HepG2 (cell line): ENCODE data around the gene ATP8B2. TPM values are rescaled to one million over a fixed set of nuclear protein-coding genes. Genes with fewer than 3 reads are reported as not detected.
A peak's percentile ranks its signal among the peaks of the same experiment; 100 is the strongest.

ENCODE experiments used
- BHLHE40 ChIP-seq: IDR thresholded peaks from 2 replicates; pipeline ENCODE4 v1.6.1; 2011; ENCODE audit warnings: low read length, improper control_type of control experiment
- DZIP1 ChIP-seq: sonication (generic); formaldehyde crosslinking; IDR thresholded peaks from 2 replicates; pipeline ENCODE4 v1.5.0; 2020; ENCODE audit warnings: mild to moderate bottlenecking, missing genetic modification reagents
- FOXO1 ChIP-seq: sonication (generic); formaldehyde crosslinking; IDR thresholded peaks from 2 replicates; pipeline ENCODE4 v1.4.0; 2020; ENCODE audit warnings: missing genetic modification reagents
- GATAD2A ChIP-seq: IDR thresholded peaks from 2 replicates; pipeline ENCODE4 v1.6.1; 2016
- HNF1B ChIP-seq: sonication (generic); formaldehyde crosslinking; IDR thresholded peaks from 2 replicates; pipeline ENCODE4 v1.5.1; 2020; ENCODE audit warnings: mild to moderate bottlenecking, moderate library complexity, missing genetic modification reagents
- KAT7 ChIP-seq: IDR thresholded peaks from 2 replicates; pipeline ENCODE4 v1.6.1; 2018; ENCODE audit warnings: borderline replicate concordance, missing compliant biosample characterization
- KDM3A ChIP-seq: IDR thresholded peaks from 2 replicates; pipeline ENCODE4 v1.6.1; 2018; ENCODE audit warnings: low read depth, missing compliant biosample characterization
- KLF6 ChIP-seq: IDR thresholded peaks from 2 replicates; pipeline ENCODE4 v1.8.0; 2016; ENCODE audit warnings: missing biosample characterization, missing genetic modification reagents
- NR3C1 ChIP-seq: sonication (generic); formaldehyde crosslinking; IDR thresholded peaks from 2 replicates; pipeline ENCODE4 v1.4.0; 2020; ENCODE audit warnings: missing genetic modification reagents
- RFX1 ChIP-seq: fragments of 450-650 bp; IDR thresholded peaks from 2 replicates; pipeline ENCODE4 v1.6.1; 2017
- SMC3 ChIP-seq: IDR thresholded peaks from 2 replicates; pipeline ENCODE4 v1.6.1; 2011; ENCODE audit warnings: low read length, improper control_type of control experiment
- SPEN ChIP-seq: sonication (generic); formaldehyde crosslinking; IDR thresholded peaks from 2 replicates; pipeline ENCODE4 v1.5.1; 2020; ENCODE audit warnings: low read depth, mild to moderate bottlenecking, missing genetic modification reagents
- TEAD3 ChIP-seq: optimal IDR thresholded peaks from 2 replicates; pipeline ENCODE3; 2016; ENCODE audit warnings: borderline replicate concordance
- TFDP2 ChIP-seq: sonication (generic); formaldehyde crosslinking; IDR thresholded peaks from 2 replicates; pipeline ENCODE4 v1.4.0; 2020; ENCODE audit warnings: missing genetic modification reagents
- TSC22D2 ChIP-seq: sonication (generic); formaldehyde crosslinking; IDR thresholded peaks from 2 replicates; pipeline ENCODE4 v1.5.1; 2020; ENCODE audit warnings: missing genetic modification reagents, mild to moderate bottlenecking, borderline replicate concordance
- XRCC5 ChIP-seq: fragments of 200-400 bp; formaldehyde crosslinking; optimal IDR thresholded peaks from 2 replicates; pipeline ENCODE3; 2017; ENCODE audit warnings: mild to moderate bottlenecking, low read length
- ZNF121 ChIP-seq: sonication (generic); formaldehyde crosslinking; IDR thresholded peaks from 2 replicates; pipeline ENCODE4 v1.5.0; 2020; ENCODE audit warnings: mild to moderate bottlenecking, missing genetic modification reagents
- ZNF253 ChIP-seq: sonication (generic); formaldehyde crosslinking; IDR thresholded peaks from 2 replicates; pipeline ENCODE4 v1.8.0; 2022; ENCODE audit warnings: mild to moderate bottlenecking, missing genetic modification reagents, borderline replicate concordance
- ZNF75D ChIP-seq: sonication (generic); formaldehyde crosslinking; IDR thresholded peaks from 2 replicates; pipeline ENCODE4 v1.8.1; 2023; ENCODE audit warnings: missing genetic modification reagents, mild to moderate bottlenecking, borderline replicate concordance
- polyA plus RNA-seq, 8 experiments: library from polyadenylated mRNA; depleted of rRNA in 3 of 8; stranded (reverse) in 7 of 8; unstranded in 1 of 8; fragments of >200 nt; fragmentation: Illumina TruSeq in 4 of 8; extraction: Trizol in 4 of 8; gene quantifications; 2 replicates each; pipeline versions ENCODE4 v1.2.1 to v1.2.3, GENCODE V29; 2011 to 2016; ENCODE audit warnings: low read depth in 4 of 8, missing spikeins in 1 of 8, mixed read lengths in 1 of 8; ENCODE audit not compliant: insufficient read depth in 1 of 8
- total RNA-seq, 5 experiments: library from RNA; depleted of rRNA; stranded (reverse); fragments of >200 nt; fragmentation: Illumina TruSeq; extraction: Trizol; gene quantifications; 2 replicates each; pipeline ENCODE4 v1.2.3, GENCODE V29; 2016; ENCODE audit warnings: low read depth in 1 of 5
- TF ChIP-seq, protein P1 (sequence below): sonication (generic); formaldehyde crosslinking; conservative IDR thresholded peaks from 2 replicates; pipeline ENCODE4 v1.8.1; 2023; ENCODE audit warnings: missing genetic modification reagents
- TF ChIP-seq, protein P2 (sequence below): sonication (generic); formaldehyde crosslinking; IDR thresholded peaks from 2 replicates; pipeline ENCODE4 v1.9.0; 2022; ENCODE audit warnings: low read depth, missing genetic modification reagents

ATP8B2 gene
- total and polyA plus RNA-seq, 2 of the 13 experiments (the other 11 are each of a cell fraction or from before 2014, with no cell fraction given): 20.4 to 39.3 TPM

- TF ChIP-seq DZIP1 (CRISPR knock-in tag) (no peak), TEAD3 (peak; percentile 41), ZNF75D (CRISPR knock-in tag) (no peak), XRCC5 (peak; percentile 77), RFX1 (no peak), SMC3 (peak; percentile 84), ZNF253 (no peak), TSC22D2 (CRISPR knock-in tag) (0 out of 2 replicates have a peak, but pooled peaks have one; percentile 35), KAT7 (CRISPR knock-in tag) (0 out of 2 replicates have a peak, but pooled peaks have one; percentile 44), ZNF121 (CRISPR knock-in tag) (peak; percentile 75; the same call in 1 of the 2 replicates), NR3C1 (CRISPR knock-in tag) (no peak), BHLHE40 (0 out of 2 replicates have a peak, but pooled peaks have one; percentile 8), SPEN (CRISPR knock-in tag) (no peak), HNF1B (CRISPR knock-in tag) (no peak), GATAD2A (CRISPR knock-in tag) (peak; percentile 57; the same call in 1 of the 2 replicates), FOXO1 (CRISPR knock-in tag) (0 out of 2 replicates have a peak, but pooled peaks have one; percentile 10), KLF6 (CRISPR knock-in tag) (peak; percentile 77; the same call in 1 of the 2 replicates), TFDP2 (CRISPR knock-in tag) (no peak), KDM3A (CRISPR knock-in tag) (no peak)
- TF ChIP-seq, protein P1, sequence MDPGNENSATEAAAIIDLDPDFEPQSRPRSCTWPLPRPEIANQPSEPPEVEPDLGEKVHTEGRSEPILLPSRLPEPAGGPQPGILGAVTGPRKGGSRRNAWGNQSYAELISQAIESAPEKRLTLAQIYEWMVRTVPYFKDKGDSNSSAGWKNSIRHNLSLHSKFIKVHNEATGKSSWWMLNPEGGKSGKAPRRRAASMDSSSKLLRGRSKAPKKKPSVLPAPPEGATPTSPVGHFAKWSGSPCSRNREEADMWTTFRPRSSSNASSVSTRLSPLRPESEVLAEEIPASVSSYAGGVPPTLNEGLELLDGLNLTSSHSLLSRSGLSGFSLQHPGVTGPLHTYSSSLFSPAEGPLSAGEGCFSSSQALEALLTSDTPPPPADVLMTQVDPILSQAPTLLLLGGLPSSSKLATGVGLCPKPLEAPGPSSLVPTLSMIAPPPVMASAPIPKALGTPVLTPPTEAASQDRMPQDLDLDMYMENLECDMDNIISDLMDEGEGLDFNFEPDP (CRISPR knock-in tag): no peak
- TF ChIP-seq, protein P2, sequence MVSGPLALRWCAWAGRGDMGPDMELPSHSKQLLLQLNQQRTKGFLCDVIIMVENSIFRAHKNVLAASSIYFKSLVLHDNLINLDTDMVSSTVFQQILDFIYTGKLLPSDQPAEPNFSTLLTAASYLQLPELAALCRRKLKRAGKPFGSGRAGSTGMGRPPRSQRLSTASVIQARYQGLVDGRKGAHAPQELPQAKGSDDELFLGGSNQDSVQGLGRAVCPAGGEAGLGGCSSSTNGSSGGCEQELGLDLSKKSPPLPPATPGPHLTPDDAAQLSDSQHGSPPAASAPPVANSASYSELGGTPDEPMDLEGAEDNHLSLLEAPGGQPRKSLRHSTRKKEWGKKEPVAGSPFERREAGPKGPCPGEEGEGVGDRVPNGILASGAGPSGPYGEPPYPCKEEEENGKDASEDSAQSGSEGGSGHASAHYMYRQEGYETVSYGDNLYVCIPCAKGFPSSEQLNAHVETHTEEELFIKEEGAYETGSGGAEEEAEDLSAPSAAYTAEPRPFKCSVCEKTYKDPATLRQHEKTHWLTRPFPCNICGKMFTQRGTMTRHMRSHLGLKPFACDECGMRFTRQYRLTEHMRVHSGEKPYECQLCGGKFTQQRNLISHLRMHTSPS (CRISPR knock-in tag): peak; percentile 68; the same call in 1 of the 2 replicates
These were observed 9.8 kb downstream of the ATP8B2 start (continued) for GRCh38 chr1:154335025-154335714.
